Right atrium auricular region (tissue), 2 donors: ENCODE data around the gene CFAP68. TPM values are rescaled to one million over a fixed set of nuclear protein-coding genes. Genes with fewer than 3 reads are reported as not detected.

Source experiments
- DNase-seq: peaks from one replicate; pipeline ENCODE4 v3.0.0-alpha.2; 2019; ENCODE audit warnings: low spot score
- H3K27ac ChIP-seq, 2 donors: fragments of 200-600 bp; sonication (generic); 1 replicate in 1 of 2; 2 replicates in 1 of 2; pipeline ENCODE4 v1.5.1; 2016 to 2019
- H3K27me3 ChIP-seq, 2 donors: fragments of 200-600 bp; sonication (generic); one replicate each; pipeline versions ENCODE4 v1.5.1 to v1.6.0; 2017 to 2019
- H3K36me3 ChIP-seq: fragments of 200-600 bp; sonication (generic); one replicate; pipeline ENCODE4 v1.5.1; 2016
- H3K4me1 ChIP-seq, 2 donors: fragments of 200-600 bp; sonication (generic); one replicate each; pipeline versions ENCODE4 v1.5.1 to v1.6.0; 2017 to 2019
- H3K4me3 ChIP-seq, 2 donors: fragments of 200-600 bp; sonication (generic); 1 replicate in 1 of 2; 2 replicates in 1 of 2; pipeline ENCODE4 v1.5.1; 2017 to 2019; ENCODE audit warnings: mild to moderate bottlenecking in 1 of 2, moderate library complexity in 1 of 2
- H3K9me3 ChIP-seq, 2 donors: fragments of 200-600 bp; sonication (generic); one replicate each; pipeline ENCODE4 v1.5.1; 2019
- CTCF ChIP-seq, 2 donors: fragments of 200-600 bp; sonication (generic); IDR thresholded peaks; one replicate each; pipeline ENCODE4 v1.5.1; 2019; ENCODE audit warnings: antibody characterized with exemption in 2 of 2
- total RNA-seq, 2 donors: library from RNA; depleted of rRNA; stranded (reverse); fragments of >200 nt; gene quantifications; one replicate each; pipeline ENCODE4 v1.1.0, GENCODE V29; 2016

CFAP68 gene
- total RNA-seq, 2 donors from 2014 or later: 27.7 to 40.9 TPM

GRCh38 chr11:111921541-111922230, 42.3 kb downstream of the CFAP68 start:
- DNase-seq: no peak
- no peaks in the 10 kb centered on the region for H3K9me3 ChIP-seq
- H3K27me3 ChIP-seq: no peaks in the 10 kb centered on the region
- peak overlapping the region; percentile 1 to 98 for H3K27ac ChIP-seq
- peaks cover 0 to 68% of the 10 kb centered on the region in 2 donors for H3K4me1 ChIP-seq
- no peak for TF ChIP-seq CTCF (IDR thresholded peaks at IDR 0.05)
- no peak overlapping the region for H3K4me3 ChIP-seq
- no peaks in the 10 kb centered on the region for H3K36me3 ChIP-seq

GRCh38 chr11:111922803-111923202, 43.5 kb downstream of the CFAP68 start:
- Histone ChIP-seq H3K9me3 (no peaks in the 10 kb centered on the region), H3K27ac (peak overlapping the region; percentile 92 to 98), H3K36me3 (no peaks in the 10 kb centered on the region), H3K4me3 (peak overlapping the region; percentile 4 to 33), H3K27me3 (no peaks in the 10 kb centered on the region), H3K4me1 (peaks cover 0 to 74% of the 10 kb centered on the region in 2 donors)
- no peak for TF ChIP-seq CTCF (IDR thresholded peaks at IDR 0.05)
- DNase-seq: no peak

GRCh38 chr11:111923351-111923788, 44.0 kb downstream of the CFAP68 start:
- no peaks in the 10 kb centered on the region for H3K36me3 ChIP-seq
- no peaks in the 10 kb centered on the region for H3K9me3 ChIP-seq
- H3K27me3 ChIP-seq: no peaks in the 10 kb centered on the region
- H3K4me1 ChIP-seq: peaks cover 0 to 69% of the 10 kb centered on the region in 2 donors
- H3K27ac ChIP-seq: peak overlapping the region; percentile 92 to 98
- DNase-seq: peak; percentile 56
- no peak for TF ChIP-seq CTCF (IDR thresholded peaks at IDR 0.05)
- H3K4me3 ChIP-seq: peak overlapping the region; percentile 4 to 33

GRCh38 chr11:111923951-111924350, 44.6 kb downstream of the CFAP68 start:
- Histone ChIP-seq H3K27me3 (no peaks in the 10 kb centered on the region), H3K27ac (peak overlapping the region; percentile 92 to 98), H3K9me3 (no peaks in the 10 kb centered on the region), H3K4me3 (no peak overlapping the region), H3K4me1 (peaks cover 0 to 64% of the 10 kb centered on the region in 2 donors), H3K36me3 (no peaks in the 10 kb centered on the region)
- DNase-seq: no peak
- no peak for TF ChIP-seq CTCF (IDR thresholded peaks at IDR 0.05)

- Histone ChIP-seq H3K9me3 (no peaks in the 10 kb centered on the region), H3K4me3 (no peak overlapping the region), H3K36me3 (no peaks in the 10 kb centered on the region), H3K27ac (peak overlapping the region; percentile 92 to 98), H3K27me3 (no peaks in the 10 kb centered on the region), H3K4me1 (peaks cover 0 to 58% of the 10 kb centered on the region in 2 donors)
- DNase-seq: no peak
- no peak for TF ChIP-seq CTCF (IDR thresholded peaks at IDR 0.05)
Observed at GRCh38 chr11:111925953-111926352, 46.6 kb downstream of the CFAP68 start.
